Right lobe of liver (tissue), 4 donors: ENCODE data around the gene DTWD1.

Experiments
- POLR2A ChIP-seq: fragments of 450-650 bp; IDR thresholded peaks from one replicate; pipeline ENCODE4 v1.6.1; 2017; ENCODE audit warnings: antibody characterized with exemption, mild to moderate bottlenecking
- TF ChIP-seq, protein P1 (sequence below), 4 donors: fragments of 200-600 bp in 3 of 4; fragments of 450-650 bp in 1 of 4; IDR thresholded peaks; one replicate each; pipeline versions ENCODE4 v1.5.1 to v1.8.0; 2016 to 2022; ENCODE audit warnings: antibody characterized with exemption in 4 of 4, mild to moderate bottlenecking in 2 of 4
- donor health status: DM: no; HTN: no; CAD: no.
- donor health status: DM: no; HTN: no; CAD: no.
- donor health status: DM: no; HTN: yes; CAD: no.

DNA sequence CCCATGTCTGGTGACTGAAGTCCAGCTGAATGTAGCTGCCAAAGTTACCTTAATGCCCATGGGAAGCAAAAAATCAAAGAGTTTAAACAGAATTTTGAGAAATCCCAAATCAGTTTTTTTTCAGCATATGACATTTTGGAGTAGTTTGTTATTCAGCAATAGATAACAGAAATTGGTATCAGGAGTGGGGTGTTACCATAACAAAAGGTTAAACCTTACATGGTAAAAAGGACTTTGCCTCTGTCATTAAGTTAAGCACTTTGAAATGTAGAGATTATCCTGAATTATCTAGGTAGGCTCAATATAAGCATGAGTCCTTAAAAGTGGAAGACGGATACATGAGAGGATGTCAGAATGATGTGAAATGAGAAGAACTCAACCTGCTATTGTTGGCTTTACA is 32.1 kb downstream of the DTWD1 start:
- TF ChIP-seq, protein P1, sequence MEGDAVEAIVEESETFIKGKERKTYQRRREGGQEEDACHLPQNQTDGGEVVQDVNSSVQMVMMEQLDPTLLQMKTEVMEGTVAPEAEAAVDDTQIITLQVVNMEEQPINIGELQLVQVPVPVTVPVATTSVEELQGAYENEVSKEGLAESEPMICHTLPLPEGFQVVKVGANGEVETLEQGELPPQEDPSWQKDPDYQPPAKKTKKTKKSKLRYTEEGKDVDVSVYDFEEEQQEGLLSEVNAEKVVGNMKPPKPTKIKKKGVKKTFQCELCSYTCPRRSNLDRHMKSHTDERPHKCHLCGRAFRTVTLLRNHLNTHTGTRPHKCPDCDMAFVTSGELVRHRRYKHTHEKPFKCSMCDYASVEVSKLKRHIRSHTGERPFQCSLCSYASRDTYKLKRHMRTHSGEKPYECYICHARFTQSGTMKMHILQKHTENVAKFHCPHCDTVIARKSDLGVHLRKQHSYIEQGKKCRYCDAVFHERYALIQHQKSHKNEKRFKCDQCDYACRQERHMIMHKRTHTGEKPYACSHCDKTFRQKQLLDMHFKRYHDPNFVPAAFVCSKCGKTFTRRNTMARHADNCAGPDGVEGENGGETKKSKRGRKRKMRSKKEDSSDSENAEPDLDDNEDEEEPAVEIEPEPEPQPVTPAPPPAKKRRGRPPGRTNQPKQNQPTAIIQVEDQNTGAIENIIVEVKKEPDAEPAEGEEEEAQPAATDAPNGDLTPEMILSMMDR (IDR thresholded peaks at IDR 0.05), result no peak
- TF ChIP-seq POLR2A, result no peak
